SK-N-SH (cell line): ENCODE data around the gene SSRP1. TPM values are rescaled to one million over a fixed set of nuclear protein-coding genes. Genes with fewer than 3 reads are reported as not detected.
"Not testable (repeated sequence)": the region's sequence is repeated elsewhere in the genome, so short reads cannot be mapped to it uniquely, and the experiment has no call there.

ENCODE experiments used
- CTCF ChIA-PET: fragments of 300-600, 350-600 bp; formaldehyde crosslinking; extraction: SDS; loops from one replicate; lab custom pipeline; 2021; lab: Yijun Ruan, JAX
- POLR2A ChIA-PET: fragments of 350-600 bp; sonication (Branson Sonifier 250); formaldehyde crosslinking; extraction: SDS; loops from one replicate; lab custom pipeline; 2020; ENCODE audit warnings: antibody characterized with exemption, inconsistent platforms; lab: Yijun Ruan, JAX
- DNase-seq: peaks from one replicate; pipeline ENCODE4 v3.0.0; 2012
- H2AFZ ChIP-seq: fragments of 200-600 bp; sonication (generic); 2 replicates; pipeline ENCODE4 v1.8.1; 2016; ENCODE audit warnings: antibody characterized with exemption, mild to moderate bottlenecking, low read depth
- H3F3A ChIP-seq: fragments of 200-600 bp; sonication (generic); replicated peaks from 2 replicates; pipeline ENCODE3; 2016; ENCODE audit warnings: antibody characterized with exemption, mild to moderate bottlenecking; ENCODE audit not compliant: insufficient read depth
- H3K27ac ChIP-seq, 2 experiments: fragments of 200-500 bp in 1 of 2; fragments of 200-600 bp in 1 of 2; sonication (Bioruptor generic) in 1 of 2; sonication (generic), shearing (Covaris generic) in 1 of 2; 2 replicates each; pipeline versions ENCODE4 v1.5.1 to v1.6.1; 2014 to 2016; ENCODE audit warnings: low read depth in 2 of 2, inconsistent platforms in 1 of 2, low read length in 1 of 2, mild to moderate bottlenecking in 1 of 2, mixed read lengths in 1 of 2
- H3K27me3 ChIP-seq: fragments of 200-600 bp; sonication (generic), shearing (Covaris generic); 2 replicates; pipeline ENCODE4 v1.6.1; 2016; ENCODE audit warnings: mixed run types; ENCODE audit not compliant: insufficient read depth
- H3K36me3 ChIP-seq, 2 experiments: fragments of 200-500 bp in 1 of 2; fragments of 200-600 bp in 1 of 2; sonication (Bioruptor generic) in 1 of 2; sonication (generic) in 1 of 2; replicated peaks in 1 of 2; 2 replicates each; pipeline versions ENCODE3 to v1.5.1; 2014 to 2016; ENCODE audit warnings: low read length in 1 of 2, mild to moderate bottlenecking in 1 of 2; ENCODE audit not compliant: insufficient read depth in 2 of 2, control insufficient read depth in 1 of 2
- H3K4me1 ChIP-seq, 2 experiments: fragments of 200-500 bp in 1 of 2; fragments of 200-600 bp in 1 of 2; sonication (Bioruptor generic) in 1 of 2; sonication (generic), shearing (Covaris generic) in 1 of 2; 2 replicates each; pipeline versions ENCODE4 v1.5.1 to v1.6.1; 2014 to 2016; ENCODE audit warnings: low read depth in 1 of 2, low read length in 1 of 2, mixed run types in 1 of 2; ENCODE audit not compliant: insufficient read depth in 2 of 2, control insufficient read depth in 1 of 2
- H3K4me2 ChIP-seq: fragments of 200-600 bp; sonication (generic), shearing (Covaris generic); 2 replicates; pipeline ENCODE4 v1.6.1; 2017; ENCODE audit warnings: mixed run types
- H3K4me3 ChIP-seq, 2 experiments: fragments of 200-500 bp in 1 of 2; fragments of 200-600 bp in 1 of 2; sonication (Bioruptor generic) in 1 of 2; sonication (generic), shearing (Covaris generic) in 1 of 2; 2 replicates each; pipeline versions ENCODE4 v1.5.1 to v1.8.1; 2014 to 2016; ENCODE audit warnings: low read depth in 2 of 2, inconsistent platforms in 1 of 2, low read length in 1 of 2, mild to moderate bottlenecking in 1 of 2, mixed read lengths in 1 of 2, moderate library complexity in 1 of 2
- H3K79me2 ChIP-seq: fragments of 200-600 bp; sonication (generic); 2 replicates; pipeline ENCODE4 v1.8.1; 2017; ENCODE audit warnings: mild to moderate bottlenecking; ENCODE audit not compliant: insufficient read depth
- H3K9ac ChIP-seq: fragments of 200-600 bp; sonication (generic); 2 replicates; pipeline ENCODE4 v1.6.1; 2017; ENCODE audit warnings: mixed run types
- H3K9me2 ChIP-seq: fragments of 200-600 bp; sonication (generic); 2 replicates; pipeline ENCODE4 v1.6.1; 2017; ENCODE audit warnings: mixed run types
- H3K9me3 ChIP-seq: fragments of 200-600 bp; sonication (generic); 2 replicates; pipeline ENCODE4 v1.6.1; 2017; ENCODE audit warnings: mixed run types, mild to moderate bottlenecking, moderate library complexity
- H4K20me1 ChIP-seq: fragments of 200-600 bp; sonication (generic); 2 replicates; pipeline ENCODE4 v1.6.1; 2017; ENCODE audit warnings: mild to moderate bottlenecking, mixed run types; ENCODE audit not compliant: insufficient read depth
- EP300 ChIP-seq, 2 experiments: IDR thresholded peaks; 2 replicates each; pipeline versions ENCODE4 v1.4.0 to v1.6.1; 2012; ENCODE audit warnings: borderline replicate concordance in 1 of 2, low read depth in 1 of 2, low read length in 1 of 2
- RFX5 ChIP-seq: IDR thresholded peaks from 2 replicates; pipeline ENCODE4 v1.6.1; 2012; ENCODE audit warnings: mild to moderate bottlenecking, improper control_type of control experiment, low read length
- SIN3A ChIP-seq: IDR thresholded peaks from 2 replicates; pipeline ENCODE4 v1.6.1; 2012; ENCODE audit warnings: low read depth, mild to moderate bottlenecking, low read length, moderate library complexity, borderline replicate concordance
- TAF1 ChIP-seq: IDR thresholded peaks from 2 replicates; pipeline ENCODE4 v1.6.1; 2012; ENCODE audit warnings: low read depth, mild to moderate bottlenecking, low read length, moderate library complexity, borderline replicate concordance
- WGBS: methylation state at CpG from one replicate; pipeline ENCODE4 v1.1.6; 2017; ENCODE audit warnings: low lambda C conversion rate; 5-methylcytosine and 5-hydroxymethylcytosine counted together
- polyA plus RNA-seq, 3 experiments: library from polyadenylated mRNA; depleted of rRNA; stranded (reverse); fragments of >200 nt; gene quantifications; 2 replicates each; pipeline ENCODE4 v1.2.3, GENCODE V29; 2012
- TF ChIP-seq, protein P1 (sequence below): fragments of 150-350 bp; IDR thresholded peaks from 2 replicates; pipeline ENCODE4 v1.6.1; 2017; ENCODE audit warnings: antibody characterized with exemption, low read length, low read depth, borderline replicate concordance

The SSRP1 gene
- polyA plus RNA-seq, 1 of the 3 experiments (the other 2 are of a cell fraction): 137 TPM

DNA sequence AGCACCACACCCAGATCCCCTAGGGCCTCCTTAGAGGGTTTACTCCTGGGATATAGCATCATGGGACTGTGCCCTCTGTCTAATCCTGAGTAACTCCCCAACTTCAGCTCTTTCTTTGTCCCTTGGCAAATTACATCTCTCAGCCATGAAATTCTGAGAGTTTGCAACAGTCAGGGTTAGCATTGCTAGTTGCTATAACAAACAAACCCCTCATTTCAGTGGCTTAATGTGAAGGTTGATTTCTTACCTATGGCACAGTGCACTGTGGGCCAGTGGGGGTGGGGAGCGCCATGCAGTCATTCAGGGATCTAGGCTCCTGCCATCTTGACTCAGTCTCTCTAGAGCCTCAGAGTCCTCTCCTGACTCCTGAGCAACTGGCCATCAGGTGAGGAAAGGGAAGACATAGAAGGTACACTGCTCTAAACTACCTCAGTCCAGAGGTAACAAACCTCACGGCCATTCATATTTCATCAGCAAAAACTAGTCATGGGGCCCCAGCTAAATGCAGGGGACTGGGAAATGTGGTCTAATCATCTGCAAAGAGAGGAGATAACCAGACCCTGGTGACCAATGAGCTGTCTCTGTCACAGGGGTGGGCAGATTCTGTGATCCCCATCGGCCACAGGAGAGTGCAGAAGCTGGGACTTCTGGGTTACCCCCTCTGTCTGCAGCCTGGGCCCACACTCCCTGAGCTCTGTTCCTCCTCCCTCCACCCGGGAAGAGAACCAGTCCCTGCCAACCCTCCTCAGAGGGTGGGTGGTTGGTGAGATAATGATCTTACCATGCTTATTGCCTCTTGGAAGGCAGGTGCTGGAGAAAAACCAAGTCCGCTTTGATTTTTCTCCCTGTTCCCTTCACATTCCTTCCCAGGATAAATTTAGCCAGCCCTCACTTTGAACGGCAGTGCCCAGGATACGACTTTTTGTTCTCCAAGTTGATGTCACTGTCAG is 27.7 kb upstream of the SSRP1 start (continued):
- TF ChIP-seq SIN3A (no peak), EP300 (IDR thresholded peaks at IDR 0.05; ENCODE audit: borderline replicate concordance in 1 of 2, low read depth in 1 of 2, low read length in 1 of 2) (no peak), RFX5 (no peak)
- TF ChIP-seq, protein P1, sequence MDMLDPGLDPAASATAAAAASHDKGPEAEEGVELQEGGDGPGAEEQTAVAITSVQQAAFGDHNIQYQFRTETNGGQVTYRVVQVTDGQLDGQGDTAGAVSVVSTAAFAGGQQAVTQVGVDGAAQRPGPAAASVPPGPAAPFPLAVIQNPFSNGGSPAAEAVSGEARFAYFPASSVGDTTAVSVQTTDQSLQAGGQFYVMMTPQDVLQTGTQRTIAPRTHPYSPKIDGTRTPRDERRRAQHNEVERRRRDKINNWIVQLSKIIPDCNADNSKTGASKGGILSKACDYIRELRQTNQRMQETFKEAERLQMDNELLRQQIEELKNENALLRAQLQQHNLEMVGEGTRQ: no peak

DNA sequence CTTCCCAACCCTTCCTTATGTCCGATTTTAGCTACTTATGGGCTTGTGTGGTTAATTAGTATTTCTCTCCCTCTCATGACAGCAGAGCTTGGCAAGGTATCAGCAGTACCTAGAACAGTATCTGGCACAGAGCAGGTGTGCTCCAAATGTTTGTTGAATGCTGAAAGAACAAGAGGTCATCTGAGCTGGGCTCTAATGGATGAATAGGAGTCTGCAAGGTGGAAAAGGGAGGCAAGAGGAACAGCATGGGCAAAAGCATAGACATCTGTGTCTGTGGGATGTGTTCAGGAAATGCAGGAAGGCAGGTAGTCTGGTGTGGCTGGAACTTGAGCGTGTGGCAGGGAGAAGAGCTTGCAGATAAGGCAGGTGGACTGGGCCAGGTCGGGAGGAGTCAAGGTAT is 26.2 kb upstream of the SSRP1 start:
- Histone ChIP-seq H3K79me2 (no peaks in the 10 kb centered on the region), H3F3A (no peaks in the 10 kb centered on the region), H4K20me1 (no peaks in the 10 kb centered on the region), H2AFZ (no peak overlapping the region), H3K9ac (no peak overlapping the region), H3K27me3 (0 out of 2 replicates have a peak, but pooled peaks cover 12% of the 10 kb centered on the region), H3K4me2 (no peak overlapping the region), H3K4me3 (no peak overlapping the region), H3K9me2 (no peaks in the 10 kb centered on the region), H3K36me3 (no peaks in the 10 kb centered on the region), H3K9me3 (no peaks in the 10 kb centered on the region), H3K27ac (no peak overlapping the region), H3K4me1 (no peaks in the 10 kb centered on the region; a peak in 1 of 4 replicates)
- WGBS: 20% methylated on average over 3 of the region's 3 CpGs
- ChIA-PET POLR2A (no interaction called here), CTCF (interaction anchor here (0.7 to 7.1 kb wide), 5 partner anchors 12 to 552 kb away, joined by 3 to 33 read pairs (median 8); no protein-coding TSS in a partner anchor)
- TF ChIP-seq, protein P1: no peak
- TF ChIP-seq TAF1 (no peak), RFX5 (no peak), EP300 (IDR thresholded peaks at IDR 0.05; ENCODE audit: borderline replicate concordance in 1 of 2, low read depth in 1 of 2, low read length in 1 of 2) (no peak)
- no peak for DNase-seq

DNA sequence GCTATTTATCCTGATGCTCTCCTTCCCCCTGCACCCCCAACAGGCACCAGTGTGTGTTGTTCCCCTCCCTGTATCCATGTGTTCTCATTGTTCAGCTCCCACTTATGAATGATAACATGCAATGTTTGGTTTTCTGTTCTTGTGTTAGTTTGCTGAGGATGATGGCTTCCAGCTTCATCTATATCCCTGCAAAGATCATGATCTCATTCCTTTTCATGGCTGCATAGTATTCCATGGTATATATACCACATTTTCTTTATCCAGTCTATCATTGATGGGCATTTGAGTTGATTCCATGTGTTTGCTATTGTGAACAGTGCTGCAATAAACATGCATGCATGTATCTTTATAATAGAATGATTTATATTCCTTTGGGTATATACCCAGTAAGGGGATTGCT is 25.7 kb upstream of the SSRP1 start:
- H3K36me3 ChIP-seq, H3K4me3 ChIP-seq, H3K4me2 ChIP-seq, POLR2A ChIA-PET, H3K79me2 ChIP-seq, DNase-seq, H3K9ac ChIP-seq, H3K4me1 ChIP-seq, H2AFZ ChIP-seq, H3K27ac ChIP-seq, H3K9me2 ChIP-seq, H3K9me3 ChIP-seq, H3F3A ChIP-seq, H4K20me1 ChIP-seq: not testable (repeated sequence)
- H3K27me3 ChIP-seq: peaks cover 12% of the 10 kb centered on the region; the same call in 1 of the 2 replicates
- CTCF ChIA-PET: interaction anchor here (0.7 to 7.1 kb wide), 6 partner anchors 12 to 552 kb away, joined by 3 to 33 read pairs (median 7); no protein-coding TSS in a partner anchor
